ENCODE results near the gene SLC38A3.

- no peak for TF ChIP-seq CTCF (IDR thresholded peaks at IDR 0.05; ENCODE audit: low read depth, low read length)
- TF ChIP-seq POLR2A (IDR thresholded peaks at IDR 0.05; ENCODE audit: extremely low read depth, insufficient read length) = no peak
- TF ChIP-seq, protein P1, sequence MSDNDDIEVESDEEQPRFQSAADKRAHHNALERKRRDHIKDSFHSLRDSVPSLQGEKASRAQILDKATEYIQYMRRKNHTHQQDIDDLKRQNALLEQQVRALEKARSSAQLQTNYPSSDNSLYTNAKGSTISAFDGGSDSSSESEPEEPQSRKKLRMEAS (IDR thresholded peaks at IDR 0.05; ENCODE audit: low read depth, low read length) = no peak
- TF ChIP-seq MYC (IDR thresholded peaks at IDR 0.05; ENCODE audit: low read depth, low read length) = no peak
Measured at GRCh38 chr3:50248387-50248786, 43.3 kb downstream of the SLC38A3 start.

Measured in NB4 (cell line).